Neutrophil (primary cell): ENCODE results near the gene PSEN1.

Source experiments
- H3K27ac ChIP-seq: fragments of 200-600 bp; sonication (generic); 2 replicates; pipeline ENCODE4 v1.5.1; 2016; ENCODE audit warnings: mild to moderate bottlenecking, moderate library complexity
- H3K27me3 ChIP-seq: fragments of 200-600 bp; sonication (generic); 2 replicates; pipeline ENCODE4 v1.6.0; 2016; ENCODE audit warnings: mild to moderate bottlenecking
- H3K36me3 ChIP-seq: fragments of 200-600 bp; sonication (generic); 2 replicates; pipeline ENCODE4 v1.5.1; 2017
- H3K4me1 ChIP-seq, 2 experiments: fragments of 200-600 bp in 1 of 2; sonication (generic) in 1 of 2; 1 replicate in 1 of 2; 2 replicates in 1 of 2; pipeline versions ENCODE4 v1.5.1 to v1.6.1; 2013 to 2016; ENCODE audit warnings: low read depth in 1 of 2, low read length in 1 of 2, mild to moderate bottlenecking in 1 of 2, moderate library complexity in 1 of 2; ENCODE audit not compliant: control insufficient read depth in 1 of 2, insufficient read depth in 1 of 2
- H3K4me3 ChIP-seq, 2 experiments: fragments of 200-600 bp in 1 of 2; sonication (generic) in 1 of 2; 1 replicate in 1 of 2; 2 replicates in 1 of 2; pipeline ENCODE4 v1.5.1; 2013 to 2016; ENCODE audit warnings: low read depth in 1 of 2, low read length in 1 of 2, mild to moderate bottlenecking in 1 of 2, moderate library complexity in 1 of 2
- H3K9me3 ChIP-seq: fragments of 200-600 bp; sonication (generic); 2 replicates; pipeline ENCODE4 v1.5.1; 2016
- CTCF ChIP-seq: fragments of 200-600 bp; sonication (generic); IDR thresholded peaks from 2 replicates; pipeline ENCODE4 v1.5.1; 2016; ENCODE audit warnings: antibody characterized with exemption

PSEN1 gene

GRCh38 chr14:73105050-73105449 lies 31.3 kb upstream of the PSEN1 start:
- no peaks in the 10 kb centered on the region for H3K27me3 ChIP-seq
- H3K36me3 ChIP-seq, result peaks cover 96% of the 10 kb centered on the region
- no peak for TF ChIP-seq CTCF
- H3K4me3 ChIP-seq, result no peak overlapping the region
- H3K4me1 ChIP-seq, result no peaks in the 10 kb centered on the region
- H3K27ac ChIP-seq, result no peak overlapping the region
- no peaks in the 10 kb centered on the region for H3K9me3 ChIP-seq

- Histone ChIP-seq H3K4me1 (no peaks in the 10 kb centered on the region), H3K27ac (no peak overlapping the region), H3K36me3 (peaks cover 96% of the 10 kb centered on the region), H3K9me3 (no peaks in the 10 kb centered on the region), H3K27me3 (no peaks in the 10 kb centered on the region), H3K4me3 (no peak overlapping the region)
- no peak for TF ChIP-seq CTCF
Observed at GRCh38 chr14:73105727-73106126, 30.6 kb upstream of the PSEN1 start.

GRCh38 chr14:73116079-73116665 lies 20.1 kb upstream of the PSEN1 start:
- Histone ChIP-seq H3K9me3 (no peaks in the 10 kb centered on the region), H3K36me3 (peaks cover 89% of the 10 kb centered on the region), H3K4me3 (no peak overlapping the region), H3K4me1 (no peaks in the 10 kb centered on the region), H3K27ac (peak overlapping the region; percentile 36), H3K27me3 (no peaks in the 10 kb centered on the region)
- no peak for TF ChIP-seq CTCF

GRCh38 chr14:73124180-73124894 lies 12.0 kb upstream of the PSEN1 start:
- Histone ChIP-seq H3K4me1 (no peaks in the 10 kb centered on the region), H3K27me3 (no peaks in the 10 kb centered on the region), H3K9me3 (no peaks in the 10 kb centered on the region), H3K4me3 (no peak overlapping the region), H3K27ac (no peak overlapping the region), H3K36me3 (peaks cover 40% of the 10 kb centered on the region)
- no peak for TF ChIP-seq CTCF

- no peak for TF ChIP-seq CTCF
- no peaks in the 10 kb centered on the region for H3K4me1 ChIP-seq
- H3K4me3 ChIP-seq, result no peak overlapping the region
- no peaks in the 10 kb centered on the region for H3K27me3 ChIP-seq
- no peaks in the 10 kb centered on the region for H3K9me3 ChIP-seq
- H3K27ac ChIP-seq, result no peak overlapping the region
- H3K36me3 ChIP-seq, result peaks cover 33% of the 10 kb centered on the region
Observed at GRCh38 chr14:73125169-73125588, 11.1 kb upstream of the PSEN1 start.
